Forelimb muscle (tissue), 1 donor: Measurements from ENCODE around the gene SSR3. TPM values are rescaled to one million over a fixed set of nuclear protein-coding genes. Genes with fewer than 3 reads are reported as not detected.
"Not testable (repeated sequence)": the region's sequence is repeated elsewhere in the genome, so short reads cannot be mapped to it uniquely, and the experiment has no call there.

ENCODE experiments used
- DNase-seq: peaks from one replicate; pipeline ENCODE4 v3.0.0-alpha.2; 2013; ENCODE audit warnings: low read depth
- polyA plus RNA-seq: library from polyadenylated mRNA; unstranded; fragments of 120-200 nt; gene quantifications from one replicate; pipeline ENCODE4 v1.2.1, GENCODE V29; 2013; ENCODE audit not compliant: insufficient read length

Gene SSR3
- polyA plus RNA-seq, 1 donor: 91.0 TPM

- DNase-seq: no peak
Measured at GRCh38 chr3:156576051-156576450, 21.1 kb upstream of the SSR3 start.

- no peak for DNase-seq
Measured at GRCh38 chr3:156575641-156576040, 20.7 kb upstream of the SSR3 start.

DNA sequence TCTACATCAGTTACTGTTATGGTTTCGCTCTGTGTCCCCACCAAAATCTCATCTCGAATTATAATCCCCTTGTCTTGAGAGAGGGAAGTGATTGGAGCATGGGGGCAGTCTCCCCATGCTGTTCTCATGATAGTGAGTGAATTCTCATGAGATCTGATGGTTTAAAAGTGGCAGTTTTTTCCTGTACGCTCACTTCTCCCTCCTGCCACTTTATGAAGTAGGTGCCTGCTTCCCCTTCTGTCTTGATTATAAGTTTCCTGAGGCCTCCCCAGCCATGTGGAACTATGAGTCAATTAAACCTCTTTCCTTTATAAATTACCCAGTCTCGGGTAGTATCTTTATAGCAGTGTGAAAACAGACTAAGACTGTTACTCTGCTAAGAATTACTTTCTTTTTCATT lies 15.0 kb upstream of the SSR3 start:
- not testable (repeated sequence) for DNase-seq

DNA sequence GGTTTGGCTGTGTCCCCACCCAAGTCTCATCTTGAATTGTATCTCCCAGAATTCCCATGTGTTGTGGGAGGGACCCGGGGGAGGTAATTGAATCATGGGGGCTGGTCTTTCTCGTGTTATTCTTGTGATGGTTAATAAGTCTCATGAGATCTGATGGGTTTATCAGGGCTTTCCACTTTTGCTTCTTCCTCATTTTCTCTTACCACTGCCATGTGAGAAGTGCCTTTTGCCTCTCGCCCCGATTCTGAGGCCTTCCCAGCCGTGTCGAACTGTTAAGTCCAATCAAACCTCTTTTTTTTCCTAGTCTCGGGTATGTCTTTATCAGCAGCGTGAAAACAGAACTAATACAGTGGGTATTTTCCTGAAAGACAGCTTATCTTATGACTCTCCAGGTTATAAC lies 14.1 kb upstream of the SSR3 start:
- DNase-seq: not testable (repeated sequence)

GRCh38 chr3:156563900-156564682 lies 9.2 kb upstream of the SSR3 start:
- DNase-seq: no peak

DNA sequence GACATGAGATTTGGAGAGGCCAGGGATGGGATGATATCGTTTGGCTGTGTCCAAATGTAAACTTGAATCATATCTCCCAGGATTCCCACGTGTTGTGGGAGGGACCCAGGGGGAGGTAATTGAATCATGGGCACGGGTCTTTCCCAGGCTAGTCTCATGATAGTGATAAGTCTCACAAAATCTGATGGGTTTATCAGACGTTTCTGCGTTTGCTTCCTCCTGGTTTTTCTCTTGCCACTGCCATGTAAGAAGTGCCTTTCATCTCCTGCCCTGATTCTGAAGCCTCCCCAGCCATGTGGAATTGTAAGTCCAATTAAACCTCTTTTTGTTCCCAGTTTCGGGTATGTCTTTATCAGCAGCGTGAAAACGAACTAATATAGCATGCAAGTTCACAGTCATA lies 7.6 kb upstream of the SSR3 start:
- DNase-seq: not testable (repeated sequence)

- DNase-seq: no peak
Measured at GRCh38 chr3:156561533-156561932, 6.6 kb upstream of the SSR3 start.

DNA sequence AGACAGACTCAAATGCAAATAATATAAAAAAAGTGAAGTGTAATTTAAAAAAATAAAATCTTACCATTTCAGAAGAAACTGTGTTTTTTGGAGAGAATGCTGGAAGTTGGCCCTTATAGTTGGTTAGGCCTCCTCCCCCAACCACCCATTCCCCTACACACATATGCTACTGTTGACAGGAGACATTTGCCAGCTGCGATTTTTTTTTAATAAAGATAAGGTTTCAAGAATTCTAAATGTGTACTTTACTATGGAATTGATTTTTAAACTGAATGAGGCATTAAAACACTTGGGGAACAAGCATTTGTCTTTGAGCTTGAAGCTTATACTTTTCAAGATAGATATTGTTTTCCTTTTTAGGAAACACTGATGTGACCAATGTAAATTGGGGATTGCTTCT lies 4.4 kb upstream of the SSR3 start:
- no peak for DNase-seq

DNA sequence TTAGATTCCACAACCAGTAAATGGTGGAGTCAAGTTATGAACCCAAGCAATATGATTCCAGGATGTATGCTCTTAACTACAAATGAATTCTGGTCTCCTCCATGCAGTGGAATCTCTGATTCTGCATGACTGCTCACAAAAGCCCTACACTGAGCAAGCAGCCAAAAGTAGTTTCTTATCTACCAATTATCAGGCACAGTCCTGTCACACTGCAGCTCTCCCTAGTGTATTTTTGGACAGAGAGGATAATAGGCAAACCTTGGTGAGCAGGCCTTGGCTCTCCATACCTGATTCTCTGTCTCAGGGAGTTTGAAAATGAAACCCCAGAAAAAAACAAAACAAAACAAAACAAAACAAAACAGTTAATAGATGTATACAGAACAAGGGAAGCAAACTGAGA lies 3.5 kb upstream of the SSR3 start:
- DNase-seq: no peak

DNA sequence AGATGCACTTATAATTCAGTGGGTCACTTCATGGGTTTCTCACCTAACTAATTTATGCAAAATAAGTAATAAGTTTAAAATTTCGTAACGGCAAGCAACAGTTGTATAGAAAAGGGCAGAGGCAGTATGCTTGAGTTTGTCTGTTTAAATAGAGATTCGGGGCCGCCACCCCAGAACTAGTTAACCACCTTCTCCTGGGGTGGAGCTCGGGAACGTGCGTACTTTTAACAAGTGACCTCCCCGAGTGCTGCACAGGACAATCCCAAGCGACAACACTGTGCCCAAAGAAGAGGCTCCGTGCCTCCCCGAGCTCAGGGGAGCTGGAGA lies 439 bp downstream of the SSR3 start:
- no peak for DNase-seq

- no peak for DNase-seq
Measured at GRCh38 chr3:156553705-156554356, 1.1 kb downstream of the SSR3 start.

- DNase-seq: no peak
Measured at GRCh38 chr3:156552973-156553372, 1.9 kb downstream of the SSR3 start.

DNA sequence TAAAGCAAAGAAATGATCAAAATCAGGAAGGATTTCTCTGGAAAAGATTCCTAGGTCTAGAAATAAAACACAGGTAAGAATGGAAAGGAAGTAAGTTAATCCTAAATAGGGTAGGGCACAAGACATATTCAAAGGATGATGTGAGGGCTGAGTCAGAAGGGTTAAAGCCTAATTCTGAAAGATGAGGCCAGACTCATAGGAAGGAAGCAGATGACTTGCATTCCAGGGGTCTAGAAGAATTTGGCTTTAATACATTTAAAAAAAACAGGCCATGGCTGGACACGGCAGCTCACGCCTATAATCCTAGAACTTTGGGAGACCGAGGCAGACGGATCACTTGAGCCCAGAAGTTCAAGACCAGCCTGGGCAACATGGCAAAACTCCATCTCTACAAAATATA lies 3.2 kb downstream of the SSR3 start:
- DNase-seq: no peak

DNA sequence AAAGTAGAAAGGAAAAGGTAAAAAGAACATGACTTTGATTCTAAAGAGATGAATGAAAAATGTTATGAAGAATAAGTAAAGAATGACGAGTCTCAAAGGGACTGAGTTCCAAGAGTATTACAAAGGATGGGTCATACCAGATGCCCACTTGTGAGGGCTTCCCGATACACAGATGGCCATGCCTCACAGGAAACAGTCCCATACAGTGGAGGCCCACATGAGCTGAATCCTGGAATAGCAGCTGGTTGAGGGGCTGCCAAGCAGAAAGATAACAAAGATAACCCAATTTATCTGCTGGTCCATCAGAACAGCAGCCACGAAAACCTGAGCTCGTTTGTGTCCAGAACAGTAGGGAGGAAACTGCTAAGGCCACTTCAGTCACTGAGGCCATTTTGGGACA lies 3.7 kb downstream of the SSR3 start:
- DNase-seq: no peak

- no peak for DNase-seq
Measured at GRCh38 chr3:156548902-156549301, 6.0 kb downstream of the SSR3 start.

- DNase-seq: no peak
Measured at GRCh38 chr3:156548041-156548687, 6.8 kb downstream of the SSR3 start.

DNA sequence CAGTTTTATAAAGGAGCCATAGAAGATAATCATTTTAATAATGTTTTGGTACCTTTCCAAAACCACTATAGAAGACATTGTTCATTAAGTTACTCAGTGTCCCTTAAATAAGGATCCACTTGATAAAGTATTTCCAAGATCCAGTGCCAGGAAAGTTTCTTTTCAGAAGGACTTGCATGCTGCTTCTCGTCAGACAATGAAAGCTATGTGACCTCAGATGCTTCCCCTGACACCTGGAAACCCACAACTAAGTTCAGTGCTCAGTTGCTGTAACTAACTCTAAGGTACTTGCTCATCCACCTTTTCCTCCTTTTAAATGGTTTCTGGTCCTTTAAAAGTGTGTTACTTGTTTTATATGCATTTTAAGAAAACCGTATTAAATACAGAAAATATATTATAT lies 7.3 kb downstream of the SSR3 start:
- DNase-seq: no peak

GRCh38 chr3:156543043-156543555 lies 11.8 kb downstream of the SSR3 start:
- DNase-seq: no peak

GRCh38 chr3:156542101-156543042 lies 12.5 kb downstream of the SSR3 start:
- no peak for DNase-seq

DNA sequence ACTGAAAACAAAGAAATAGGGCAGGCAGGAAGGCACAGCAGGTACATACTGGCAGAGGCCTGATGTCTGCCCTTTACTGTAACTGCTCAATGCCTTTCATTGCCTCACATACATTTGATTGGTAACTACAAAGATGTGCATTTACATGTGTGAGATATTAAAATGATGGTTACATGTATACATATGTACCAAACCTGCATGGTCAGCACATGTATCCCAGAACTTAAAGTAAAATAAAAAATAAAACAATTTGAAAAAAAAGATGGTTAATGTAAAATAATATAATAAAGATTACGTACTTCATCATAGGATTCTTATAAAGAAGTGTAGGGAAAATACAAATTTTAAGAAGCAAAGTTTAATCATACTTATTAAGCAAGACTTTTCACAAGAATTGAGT lies 15.1 kb downstream of the SSR3 start:
- no peak for DNase-seq

DNA sequence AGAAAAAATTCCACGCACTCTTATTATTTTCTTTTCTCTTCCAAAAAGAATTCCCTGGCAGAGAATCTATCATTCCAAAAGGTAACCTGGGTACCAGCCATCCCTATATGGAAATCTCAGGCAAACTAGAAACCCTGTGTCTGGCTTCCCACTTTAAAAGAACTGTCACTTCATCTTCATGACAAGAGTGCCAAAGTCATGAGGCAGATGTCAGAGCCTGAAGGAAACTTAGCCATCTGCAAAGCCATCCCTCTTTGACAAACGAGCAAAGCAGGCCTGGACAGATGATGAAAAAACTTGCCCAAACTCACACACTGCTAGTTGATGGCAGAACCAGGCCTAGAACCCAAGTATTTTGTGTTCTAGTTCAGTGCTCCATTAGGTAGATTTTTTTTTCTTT lies 15.9 kb downstream of the SSR3 start:
- no peak for DNase-seq
